GM23248 (cell line): ENCODE results near the gene CD38.

Experiments used
- EZH2 ChIP-seq: fragments of 200-600 bp; sonication (generic); IDR thresholded peaks from 2 replicates; pipeline ENCODE4 v1.6.1; 2018; ENCODE audit warnings: antibody characterized with exemption, mild to moderate bottlenecking; ENCODE audit not compliant: insufficient read depth, poor library complexity, severe bottlenecking
- EZH2phosphoT487 ChIP-seq: fragments of 200-600 bp; sonication (generic); IDR thresholded peaks from 2 replicates; pipeline ENCODE4 v1.6.1; 2018; ENCODE audit warnings: antibody characterized with exemption, moderate library complexity, mild to moderate bottlenecking, low read depth; ENCODE audit not compliant: insufficient read depth

- no peak for TF ChIP-seq EZH2
- no peak for TF ChIP-seq EZH2phosphoT487
These were observed 58.2 kb downstream of the CD38 start for GRCh38 chr4:15836362-15836761.
